Measurements from ENCODE around the gene TGFB2.

GRCh38 chr1:218366322-218367052, 21.4 kb downstream of the TGFB2 start:
- TF ChIP-seq, protein P1, sequence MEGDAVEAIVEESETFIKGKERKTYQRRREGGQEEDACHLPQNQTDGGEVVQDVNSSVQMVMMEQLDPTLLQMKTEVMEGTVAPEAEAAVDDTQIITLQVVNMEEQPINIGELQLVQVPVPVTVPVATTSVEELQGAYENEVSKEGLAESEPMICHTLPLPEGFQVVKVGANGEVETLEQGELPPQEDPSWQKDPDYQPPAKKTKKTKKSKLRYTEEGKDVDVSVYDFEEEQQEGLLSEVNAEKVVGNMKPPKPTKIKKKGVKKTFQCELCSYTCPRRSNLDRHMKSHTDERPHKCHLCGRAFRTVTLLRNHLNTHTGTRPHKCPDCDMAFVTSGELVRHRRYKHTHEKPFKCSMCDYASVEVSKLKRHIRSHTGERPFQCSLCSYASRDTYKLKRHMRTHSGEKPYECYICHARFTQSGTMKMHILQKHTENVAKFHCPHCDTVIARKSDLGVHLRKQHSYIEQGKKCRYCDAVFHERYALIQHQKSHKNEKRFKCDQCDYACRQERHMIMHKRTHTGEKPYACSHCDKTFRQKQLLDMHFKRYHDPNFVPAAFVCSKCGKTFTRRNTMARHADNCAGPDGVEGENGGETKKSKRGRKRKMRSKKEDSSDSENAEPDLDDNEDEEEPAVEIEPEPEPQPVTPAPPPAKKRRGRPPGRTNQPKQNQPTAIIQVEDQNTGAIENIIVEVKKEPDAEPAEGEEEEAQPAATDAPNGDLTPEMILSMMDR (conservative IDR thresholded peaks at IDR 0.05; ENCODE audit: low read depth, low read length), result no peak
- TF ChIP-seq EZH2 (IDR thresholded peaks at IDR 0.05; ENCODE audit: borderline replicate concordance, low read depth, low read length, poor library complexity, severe bottlenecking), result no peak

Data from A673 (cell line).